ENCODE measurements around the gene CD63.

The CD63 gene

GRCh38 chr12:55720894-55721444 lies 7.8 kb downstream of the CD63 start:
- DNase-seq = no peak

- DNase-seq = no peak
Observed at GRCh38 chr12:55720071-55720564, 8.7 kb downstream of the CD63 start, which contains the start of gene RDH5. Gene RDH5 (plus strand): TSS chr12:55720393. CDS start chr12:55721185, 792 bp downstream.

- no peak for DNase-seq
Observed at GRCh38 chr12:55719371-55719770, 9.4 kb downstream of the CD63 start.

- no peak for DNase-seq
Observed at GRCh38 chr12:55718624-55719275, 10.1 kb downstream of the CD63 start.

- DNase-seq = no peak
Observed at GRCh38 chr12:55718015-55718414, 10.8 kb downstream of the CD63 start.

GRCh38 chr12:55717011-55718007 lies 11.5 kb downstream of the CD63 start:
- DNase-seq = no peak

- no peak for DNase-seq
Observed at GRCh38 chr12:55716582-55716957, 12.2 kb downstream of the CD63 start.

GRCh38 chr12:55715833-55716581 lies 12.8 kb downstream of the CD63 start, which contains the start of gene BLOC1S1:
Gene BLOC1S1 (plus strand): TSS chr12:55716046. CDS start chr12:55716052, 6 bp downstream.
- DNase-seq = peak; percentile 78 to 93 (median 89)

- DNase-seq = no peak
Observed at GRCh38 chr12:55715169-55715764, 13.5 kb downstream of the CD63 start.

GRCh38 chr12:55713721-55714120 lies 15.1 kb downstream of the CD63 start:
- no peak for DNase-seq

- DNase-seq = no peak
Observed at GRCh38 chr12:55712700-55713415, 16.0 kb downstream of the CD63 start.

GRCh38 chr12:55711786-55712553 lies 16.8 kb downstream of the CD63 start:
- no peak for DNase-seq

GRCh38 chr12:55708695-55709233 lies 20.0 kb downstream of the CD63 start:
- DNase-seq = no peak

GRCh38 chr12:55707841-55708694 lies 20.7 kb downstream of the CD63 start, which contains the start of gene ITGA7:
Gene ITGA7 (minus strand): TSS chr12:55707904. CDS start chr12:55707682, 222 bp downstream.
- peak in 5 of 6 experiments; percentile 25 to 74 (median 47) for DNase-seq

GRCh38 chr12:55707219-55707671 lies 21.6 kb downstream of the CD63 start:
- DNase-seq = peak in 1 of 6 experiments; percentile 25

GRCh38 chr12:55706568-55707218 lies 22.1 kb downstream of the CD63 start:
- no peak for DNase-seq

GRCh38 chr12:55705782-55706402 lies 22.9 kb downstream of the CD63 start:
- no peak for DNase-seq

Measured in stimulated activated naive CD4-positive, alpha-beta T cell (primary cell).